Endothelial cell of umbilical vein (primary cell): ENCODE measurements around the gene NSMCE1.

ENCODE experiments used
- CTCF ChIP-seq, 2 donors: IDR thresholded peaks; 1 replicate in 1 of 2; 2 replicates in 1 of 2; pipeline ENCODE4 v1.5.1; 2011; ENCODE audit warnings: low read length in 2 of 2, mild to moderate bottlenecking in 2 of 2, moderate library complexity in 2 of 2, control low read depth in 1 of 2, inconsistent platforms in 1 of 2, low read depth in 1 of 2; ENCODE audit not compliant: insufficient read depth in 1 of 2; ENCODE audit errors: extremely low read depth in 1 of 2
- MAX ChIP-seq: IDR thresholded peaks from 2 replicates; pipeline ENCODE4 v1.6.1; 2011; ENCODE audit not compliant: insufficient read depth, insufficient read length

- TF ChIP-seq MAX (no peak), CTCF (IDR thresholded peaks at IDR 0.05; ENCODE audit: extremely low read depth in 1 of 2, insufficient read depth in 1 of 2, low read depth in 1 of 2, low read length in 2 of 2) (no peak)
Measured at GRCh38 chr16:27285676-27286196, 17.2 kb upstream of the NSMCE1 start.
